ENCODE results near the gene LNPEP. TPM values are rescaled to one million over a fixed set of nuclear protein-coding genes. Genes with fewer than 3 reads are reported as not detected.
A peak's percentile ranks its signal among the peaks of the same experiment; 100 is the strongest.

Gene LNPEP
- total and polyA plus RNA-seq, 10 of the 15 experiments (the other 5 are each of a cell fraction or from before 2014, with no cell fraction given), result 5.6 to 54.9 (median 25.0) TPM

DNA sequence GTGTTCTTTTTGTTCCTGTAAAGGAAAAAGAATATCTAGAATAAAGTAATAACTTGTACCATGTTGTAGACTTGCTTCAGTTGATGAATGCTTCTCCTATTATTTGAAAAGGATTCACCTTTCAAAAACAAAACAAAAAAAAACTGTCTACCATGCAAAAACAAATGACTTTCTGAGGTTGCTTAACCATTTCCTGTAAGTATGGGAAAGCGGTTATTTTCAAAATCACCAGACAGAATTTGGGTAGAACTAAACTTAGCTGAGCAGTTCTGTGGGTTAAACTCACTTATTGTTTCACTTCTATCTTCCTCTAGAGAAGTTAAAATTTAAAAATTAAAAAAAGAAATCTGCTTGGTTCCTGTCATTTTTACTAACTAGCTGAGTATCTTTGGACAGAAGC, 25.2 kb downstream of the LNPEP start (continued):
- TF ChIP-seq LARP7 (IDR thresholded peaks at IDR 0.05) (no peak), SUPT20H (IDR thresholded peaks at IDR 0.05; ENCODE audit: borderline replicate concordance, control insufficient read depth, low read depth, low read length) (no peak), CBFB (IDR thresholded peaks at IDR 0.05; ENCODE audit: low read depth) (peak; percentile 66; the same call in 1 of the 2 replicates), CHD4 (IDR thresholded peaks at IDR 0.05) (no peak), SREBF1 (IDR thresholded peaks at IDR 0.05; ENCODE audit: low read length) (no peak), CUX1 (IDR thresholded peaks at IDR 0.05; ENCODE audit: insufficient replicate concordance, low read depth, low read length) (no peak), ZBED1 (IDR thresholded peaks at IDR 0.05; ENCODE audit: borderline replicate concordance) (no peak), GABPA (IDR thresholded peaks at IDR 0.05; ENCODE audit: low read depth) (peak; percentile 68; the same call in 1 of the 2 replicates), BHLHE40 (IDR thresholded peaks at IDR 0.05; ENCODE audit: borderline replicate concordance in 1 of 2, low read depth in 2 of 2, low read length in 1 of 2) (peak; percentile 15 to 59; a peak in 2 of 4 replicates), ZNF274 (IDR thresholded peaks at IDR 0.05; ENCODE audit: insufficient read depth, insufficient read length) (no peak), TCF12 (IDR thresholded peaks at IDR 0.05; ENCODE audit: low read depth, low read length) (no peak), SIN3A (IDR thresholded peaks at IDR 0.05; ENCODE audit: low read depth, low read length) (peak; percentile 91; the same call in 1 of the 2 replicates), PML (IDR thresholded peaks at IDR 0.05; ENCODE audit: low read length) (peak; percentile 56; the same call in 1 of the 2 replicates), SMC3 (IDR thresholded peaks at IDR 0.05; ENCODE audit: borderline replicate concordance, low read length) (no peak), SMAD5 (IDR thresholded peaks at IDR 0.05; ENCODE audit: low read depth) (no peak), USF1 (IDR thresholded peaks at IDR 0.05; ENCODE audit: borderline replicate concordance, extremely low read length, insufficient read depth, low read depth, low read length) (no peak)
- TF ChIP-seq, protein P1, sequence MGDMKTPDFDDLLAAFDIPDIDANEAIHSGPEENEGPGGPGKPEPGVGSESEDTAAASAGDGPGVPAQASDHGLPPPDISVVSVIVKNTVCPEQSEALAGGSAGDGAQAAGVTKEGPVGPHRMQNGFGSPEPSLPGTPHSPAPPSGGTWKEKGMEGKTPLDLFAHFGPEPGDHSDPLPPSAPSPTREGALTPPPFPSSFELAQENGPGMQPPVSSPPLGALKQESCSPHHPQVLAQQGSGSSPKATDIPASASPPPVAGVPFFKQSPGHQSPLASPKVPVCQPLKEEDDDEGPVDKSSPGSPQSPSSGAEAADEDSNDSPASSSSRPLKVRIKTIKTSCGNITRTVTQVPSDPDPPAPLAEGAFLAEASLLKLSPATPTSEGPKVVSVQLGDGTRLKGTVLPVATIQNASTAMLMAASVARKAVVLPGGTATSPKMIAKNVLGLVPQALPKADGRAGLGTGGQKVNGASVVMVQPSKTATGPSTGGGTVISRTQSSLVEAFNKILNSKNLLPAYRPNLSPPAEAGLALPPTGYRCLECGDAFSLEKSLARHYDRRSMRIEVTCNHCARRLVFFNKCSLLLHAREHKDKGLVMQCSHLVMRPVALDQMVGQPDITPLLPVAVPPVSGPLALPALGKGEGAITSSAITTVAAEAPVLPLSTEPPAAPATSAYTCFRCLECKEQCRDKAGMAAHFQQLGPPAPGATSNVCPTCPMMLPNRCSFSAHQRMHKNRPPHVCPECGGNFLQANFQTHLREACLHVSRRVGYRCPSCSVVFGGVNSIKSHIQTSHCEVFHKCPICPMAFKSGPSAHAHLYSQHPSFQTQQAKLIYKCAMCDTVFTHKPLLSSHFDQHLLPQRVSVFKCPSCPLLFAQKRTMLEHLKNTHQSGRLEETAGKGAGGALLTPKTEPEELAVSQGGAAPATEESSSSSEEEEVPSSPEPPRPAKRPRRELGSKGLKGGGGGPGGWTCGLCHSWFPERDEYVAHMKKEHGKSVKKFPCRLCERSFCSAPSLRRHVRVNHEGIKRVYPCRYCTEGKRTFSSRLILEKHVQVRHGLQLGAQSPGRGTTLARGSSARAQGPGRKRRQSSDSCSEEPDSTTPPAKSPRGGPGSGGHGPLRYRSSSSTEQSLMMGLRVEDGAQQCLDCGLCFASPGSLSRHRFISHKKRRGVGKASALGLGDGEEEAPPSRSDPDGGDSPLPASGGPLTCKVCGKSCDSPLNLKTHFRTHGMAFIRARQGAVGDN (IDR thresholded peaks at IDR 0.05), result no peak
- TF ChIP-seq, protein P2, sequence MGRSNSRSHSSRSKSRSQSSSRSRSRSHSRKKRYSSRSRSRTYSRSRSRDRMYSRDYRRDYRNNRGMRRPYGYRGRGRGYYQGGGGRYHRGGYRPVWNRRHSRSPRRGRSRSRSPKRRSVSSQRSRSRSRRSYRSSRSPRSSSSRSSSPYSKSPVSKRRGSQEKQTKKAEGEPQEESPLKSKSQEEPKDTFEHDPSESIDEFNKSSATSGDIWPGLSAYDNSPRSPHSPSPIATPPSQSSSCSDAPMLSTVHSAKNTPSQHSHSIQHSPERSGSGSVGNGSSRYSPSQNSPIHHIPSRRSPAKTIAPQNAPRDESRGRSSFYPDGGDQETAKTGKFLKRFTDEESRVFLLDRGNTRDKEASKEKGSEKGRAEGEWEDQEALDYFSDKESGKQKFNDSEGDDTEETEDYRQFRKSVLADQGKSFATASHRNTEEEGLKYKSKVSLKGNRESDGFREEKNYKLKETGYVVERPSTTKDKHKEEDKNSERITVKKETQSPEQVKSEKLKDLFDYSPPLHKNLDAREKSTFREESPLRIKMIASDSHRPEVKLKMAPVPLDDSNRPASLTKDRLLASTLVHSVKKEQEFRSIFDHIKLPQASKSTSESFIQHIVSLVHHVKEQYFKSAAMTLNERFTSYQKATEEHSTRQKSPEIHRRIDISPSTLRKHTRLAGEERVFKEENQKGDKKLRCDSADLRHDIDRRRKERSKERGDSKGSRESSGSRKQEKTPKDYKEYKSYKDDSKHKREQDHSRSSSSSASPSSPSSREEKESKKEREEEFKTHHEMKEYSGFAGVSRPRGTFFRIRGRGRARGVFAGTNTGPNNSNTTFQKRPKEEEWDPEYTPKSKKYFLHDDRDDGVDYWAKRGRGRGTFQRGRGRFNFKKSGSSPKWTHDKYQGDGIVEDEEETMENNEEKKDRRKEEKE (IDR thresholded peaks at IDR 0.05), result no peak

Data from GM12878 (cell line).